Upper lobe of right lung (tissue), 1 donor: ENCODE data around the gene PHLDB1. TPM values are rescaled to one million over a fixed set of nuclear protein-coding genes. Genes with fewer than 3 reads are reported as not detected.

Experiments
- ATAC-seq: fragments of 200-7000 bp; cut with Tn5 transposase; one replicate; pipeline ENCODE4 v1.9.1; 2020; ENCODE audit warnings: mild to moderate bottlenecking, moderate library complexity
- DNase-seq: peaks from one replicate; pipeline ENCODE4 v3.0.0-alpha.2; 2020
- H3K27ac ChIP-seq: fragments of 200-600 bp; one replicate; pipeline ENCODE4 v1.8.0; 2022
- H3K27me3 ChIP-seq: fragments of 200-600 bp; one replicate; pipeline ENCODE4 v1.8.0; 2022; ENCODE audit warnings: mild to moderate bottlenecking
- H3K36me3 ChIP-seq: fragments of 200-600 bp; one replicate; pipeline ENCODE4 v1.8.0; 2022
- H3K4me1 ChIP-seq: fragments of 200-600 bp; one replicate; pipeline ENCODE4 v1.8.0; 2022
- H3K4me3 ChIP-seq: fragments of 200-600 bp; one replicate; pipeline ENCODE4 v1.8.0; 2022; ENCODE audit warnings: mild to moderate bottlenecking
- H3K9me3 ChIP-seq: fragments of 200-600 bp; one replicate; pipeline ENCODE4 v1.8.0; 2022
- intact Hi-C: fragments of 100-400 bp; cut with DNase I; formaldehyde crosslinking; loops from one replicate; pipeline ENCODE4 v1.11.0; 2022
- total RNA-seq: library from RNA; stranded (reverse); fragmentation: NEBNext Ultra II Directional; extraction: Animal tissue kit (Norgen Biotek cat#: 25700); gene quantifications from one replicate; pipeline ENCODE4 v1.2.1, GENCODE V29; 2021
- TF ChIP-seq, protein P1 (sequence below): fragments of 200-600 bp; IDR thresholded peaks from one replicate; pipeline ENCODE4 v1.8.0; 2022; ENCODE audit warnings: antibody characterized with exemption
- donor health status: DM: no; HTN: yes; CAD: no; lungs with severe emphysema.

PHLDB1 gene
- total RNA-seq, 1 donor from 2014 or later: 79.6 TPM

DNA sequence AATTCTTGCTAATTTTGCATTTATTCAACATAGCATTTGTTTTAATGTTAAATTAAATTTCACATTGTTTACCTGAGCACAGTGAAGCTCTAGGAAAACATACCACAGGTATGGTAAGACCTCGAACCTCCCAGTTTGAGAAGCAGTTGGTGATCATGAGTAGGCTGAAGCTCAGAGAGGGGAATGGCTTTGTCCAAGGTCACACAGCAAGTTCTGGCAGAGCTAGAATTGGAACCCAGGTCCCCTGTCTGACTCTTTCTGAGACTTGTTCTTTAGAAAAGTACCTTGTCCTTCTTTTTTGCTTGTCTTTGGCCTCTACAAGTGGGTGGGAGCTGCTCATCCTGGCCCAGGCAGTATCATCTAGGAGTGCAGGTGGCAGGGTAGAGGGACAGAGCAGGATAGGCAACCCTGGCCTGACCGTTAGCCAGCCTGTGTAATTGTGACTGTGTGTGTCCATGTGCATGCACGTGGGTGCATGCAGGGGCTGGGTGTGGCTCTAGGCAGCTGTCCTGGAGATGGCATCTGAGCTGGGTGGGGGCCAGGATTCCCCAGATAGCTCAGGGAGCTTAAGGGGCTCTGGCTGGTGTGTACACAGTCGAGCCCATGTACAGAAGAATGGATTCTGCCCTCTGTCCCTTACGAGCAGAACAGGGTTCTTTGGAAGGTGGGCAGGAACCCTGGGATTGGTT is 21.6 kb downstream of the PHLDB1 start:
- Histone ChIP-seq H3K27me3 (no peaks in the 10 kb centered on the region), H3K36me3 (peaks cover 65% of the 10 kb centered on the region), H3K4me3 (no peak overlapping the region), H3K4me1 (peaks cover 27% of the 10 kb centered on the region), H3K27ac (no peak overlapping the region), H3K9me3 (no peaks in the 10 kb centered on the region)
- no peak for DNase-seq
- intact Hi-C loops: no loop called here
- TF ChIP-seq, protein P1, sequence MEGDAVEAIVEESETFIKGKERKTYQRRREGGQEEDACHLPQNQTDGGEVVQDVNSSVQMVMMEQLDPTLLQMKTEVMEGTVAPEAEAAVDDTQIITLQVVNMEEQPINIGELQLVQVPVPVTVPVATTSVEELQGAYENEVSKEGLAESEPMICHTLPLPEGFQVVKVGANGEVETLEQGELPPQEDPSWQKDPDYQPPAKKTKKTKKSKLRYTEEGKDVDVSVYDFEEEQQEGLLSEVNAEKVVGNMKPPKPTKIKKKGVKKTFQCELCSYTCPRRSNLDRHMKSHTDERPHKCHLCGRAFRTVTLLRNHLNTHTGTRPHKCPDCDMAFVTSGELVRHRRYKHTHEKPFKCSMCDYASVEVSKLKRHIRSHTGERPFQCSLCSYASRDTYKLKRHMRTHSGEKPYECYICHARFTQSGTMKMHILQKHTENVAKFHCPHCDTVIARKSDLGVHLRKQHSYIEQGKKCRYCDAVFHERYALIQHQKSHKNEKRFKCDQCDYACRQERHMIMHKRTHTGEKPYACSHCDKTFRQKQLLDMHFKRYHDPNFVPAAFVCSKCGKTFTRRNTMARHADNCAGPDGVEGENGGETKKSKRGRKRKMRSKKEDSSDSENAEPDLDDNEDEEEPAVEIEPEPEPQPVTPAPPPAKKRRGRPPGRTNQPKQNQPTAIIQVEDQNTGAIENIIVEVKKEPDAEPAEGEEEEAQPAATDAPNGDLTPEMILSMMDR: no peak
- ATAC-seq: no peak

DNA sequence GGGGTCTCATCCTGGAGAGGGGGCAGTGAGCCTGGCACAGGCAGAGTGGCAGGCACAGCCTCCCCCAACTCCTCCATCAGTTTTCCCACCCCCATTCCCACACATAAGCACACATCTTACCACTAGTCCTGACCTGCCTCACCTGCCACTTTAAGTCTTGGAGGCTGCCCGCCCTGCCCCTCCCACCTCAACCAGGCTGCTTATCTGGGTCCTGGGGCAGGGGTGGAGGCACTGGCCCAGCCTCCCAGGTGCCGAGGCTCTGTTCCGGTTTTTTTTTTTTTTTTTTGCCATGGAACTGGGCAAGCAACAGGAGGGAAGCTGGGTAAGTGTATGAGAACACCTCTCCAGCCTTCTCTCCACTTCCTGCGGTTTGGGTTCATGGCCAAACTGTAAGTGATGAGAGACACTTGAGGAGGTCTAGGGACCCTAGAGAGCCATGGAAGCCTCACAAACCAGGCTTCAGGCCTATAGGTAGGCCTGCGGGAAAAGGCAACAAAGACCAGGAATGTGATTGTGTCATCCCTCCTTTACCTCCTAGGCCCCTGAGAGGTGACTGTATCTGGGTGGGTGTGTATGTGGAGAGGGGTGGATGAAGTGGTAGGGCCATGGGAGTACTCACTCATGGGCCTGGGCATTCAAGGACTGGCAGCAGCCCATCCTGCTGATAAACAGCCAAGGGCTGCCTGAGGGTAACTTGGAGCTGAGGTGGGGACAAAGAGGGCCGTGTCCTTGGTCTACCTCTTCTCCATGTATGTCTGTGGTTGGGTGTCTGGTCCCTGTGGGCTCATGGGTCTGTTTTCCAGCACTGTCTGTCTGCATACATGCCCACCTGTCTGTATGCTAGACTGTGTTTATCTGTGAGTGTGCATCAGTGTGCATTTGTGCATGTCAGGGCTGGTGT is 22.6 kb downstream of the PHLDB1 start:
- Histone ChIP-seq H3K4me3 (no peak overlapping the region), H3K9me3 (no peaks in the 10 kb centered on the region), H3K27me3 (no peaks in the 10 kb centered on the region), H3K4me1 (peaks cover 37% of the 10 kb centered on the region), H3K36me3 (peaks cover 61% of the 10 kb centered on the region), H3K27ac (no peak overlapping the region)
- intact Hi-C loops: no loop called here
- no peak for DNase-seq
- TF ChIP-seq, protein P1: no peak
- peak; percentile 67 for ATAC-seq

DNA sequence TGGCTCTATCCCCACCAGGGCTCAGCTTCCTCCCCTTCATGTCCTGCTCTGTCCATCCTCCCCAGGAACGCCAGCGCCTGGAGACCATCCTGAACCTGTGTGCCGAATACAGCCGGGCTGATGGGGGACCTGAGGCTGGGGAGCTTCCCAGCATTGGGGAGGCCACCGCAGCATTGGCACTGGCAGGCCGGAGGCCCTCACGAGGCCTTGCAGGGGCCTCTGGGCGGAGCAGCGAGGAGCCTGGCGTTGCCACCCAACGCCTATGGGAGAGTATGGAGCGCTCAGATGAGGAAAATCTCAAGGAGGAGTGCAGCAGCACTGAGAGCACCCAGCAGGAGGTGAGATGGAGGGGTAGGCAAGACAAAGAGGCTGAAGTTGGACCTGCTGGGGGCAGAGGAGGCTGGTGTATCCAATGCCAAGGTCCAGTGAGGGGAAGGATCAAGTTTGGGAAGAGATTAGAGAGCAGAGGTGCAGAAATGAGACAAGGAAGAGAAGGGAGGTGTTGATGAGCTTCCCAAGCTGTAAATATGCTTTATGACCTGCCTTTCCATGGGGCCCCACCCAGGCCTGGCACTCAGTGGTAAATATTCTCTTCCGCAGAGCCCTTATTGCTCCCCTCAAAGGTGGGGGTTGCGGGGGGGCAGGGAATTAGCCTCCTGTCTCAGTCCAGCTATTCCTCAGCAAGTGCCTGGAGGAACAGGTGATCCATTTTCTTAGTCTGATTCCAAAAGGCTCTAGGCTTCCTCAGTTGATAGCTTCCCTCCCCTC is 23.9 kb downstream of the PHLDB1 start:
- ATAC-seq (no peak), DNase-seq (no peak)
- Histone ChIP-seq H3K4me3 (no peak overlapping the region), H3K27me3 (no peaks in the 10 kb centered on the region), H3K4me1 (peaks cover 36% of the 10 kb centered on the region), H3K27ac (no peak overlapping the region), H3K36me3 (peaks cover 60% of the 10 kb centered on the region), H3K9me3 (no peaks in the 10 kb centered on the region)
- TF ChIP-seq, protein P1: no peak
- intact Hi-C loops: no loop called here

DNA sequence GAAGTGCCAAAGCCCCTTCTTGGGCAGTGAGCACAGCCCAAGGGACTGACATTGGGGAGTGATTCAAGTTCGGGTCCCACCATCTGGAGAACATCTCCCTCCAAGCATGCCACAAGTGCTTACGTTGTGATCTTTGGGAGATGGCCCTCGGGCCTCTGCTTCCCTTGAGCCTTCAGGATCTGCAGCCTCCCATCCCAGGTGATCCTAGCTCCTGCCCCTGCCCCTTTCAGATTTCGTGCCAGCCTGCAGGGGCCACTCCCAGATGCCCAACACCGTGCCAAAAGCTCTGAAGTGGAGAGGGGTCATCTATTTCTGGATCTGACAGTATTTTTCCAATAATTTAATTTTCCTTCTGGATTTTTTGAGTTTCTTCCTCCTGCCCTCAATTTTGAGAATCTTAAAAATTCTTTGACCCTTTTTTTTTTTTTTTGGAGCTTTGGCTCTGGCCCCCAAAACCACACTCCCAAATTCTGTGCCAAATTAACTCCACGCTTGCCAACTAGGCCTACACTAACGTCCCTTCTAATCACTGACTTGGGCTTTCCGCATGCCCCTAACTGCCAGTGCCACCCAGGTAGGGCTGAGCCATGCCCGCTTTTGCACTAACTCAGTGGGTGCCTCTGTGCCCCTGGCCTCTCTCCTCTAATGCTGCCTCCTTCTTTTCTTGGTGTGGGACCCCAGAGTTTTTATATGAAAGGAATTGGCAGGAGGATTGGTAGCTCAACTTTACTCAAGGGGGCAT is 25.3 kb downstream of the PHLDB1 start:
- Histone ChIP-seq H3K4me3 (no peak overlapping the region), H3K27ac (no peak overlapping the region), H3K36me3 (peaks cover 57% of the 10 kb centered on the region), H3K9me3 (no peaks in the 10 kb centered on the region), H3K27me3 (no peaks in the 10 kb centered on the region), H3K4me1 (peaks cover 36% of the 10 kb centered on the region)
- ATAC-seq: no peak
- no peak for DNase-seq
- TF ChIP-seq, protein P1: no peak
- intact Hi-C loops: no loop called here

DNA sequence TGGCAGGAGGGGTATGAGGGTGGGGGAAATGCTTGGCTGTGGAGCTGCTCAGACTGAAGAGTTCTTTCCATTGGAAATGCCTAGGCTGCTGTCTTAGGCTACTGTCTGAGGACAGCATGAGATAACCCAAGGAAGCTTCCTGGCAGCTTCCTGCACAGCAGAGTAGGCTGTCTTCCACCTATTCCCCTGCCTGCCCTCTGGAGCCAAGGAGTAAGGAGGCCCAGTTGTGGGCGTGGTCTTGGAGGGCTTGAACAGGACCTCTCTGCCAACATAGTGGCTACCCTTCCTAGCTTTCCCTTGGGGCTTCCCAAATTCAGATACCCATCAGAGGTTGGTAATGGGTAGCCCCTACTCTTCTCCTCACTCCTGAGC is 25.9 kb downstream of the PHLDB1 start:
- Histone ChIP-seq H3K9me3 (no peaks in the 10 kb centered on the region), H3K27me3 (no peaks in the 10 kb centered on the region), H3K4me1 (peaks cover 36% of the 10 kb centered on the region), H3K4me3 (no peak overlapping the region), H3K36me3 (peaks cover 55% of the 10 kb centered on the region), H3K27ac (no peak overlapping the region)
- intact Hi-C loops: no loop called here
- DNase-seq (no peak), ATAC-seq (no peak)
- TF ChIP-seq, protein P1: no peak
